ENCODE data around the gene SPON2. TPM values are rescaled to one million over a fixed set of nuclear protein-coding genes. Genes with fewer than 3 reads are reported as not detected.
A peak's percentile ranks its signal among the peaks of the same experiment; 100 is the strongest.

Gene SPON2
- total RNA-seq = 10 to 100 TPM in 2 of 8 experiments, 1 to 10 TPM in 6; 2.0 to 12.6 (median 8.1) TPM

GRCh38 chr4:1172228-1172851 is at the start of gene SPON2:
TSS of gene SPON2 (minus strand) at chr4:1172583.
- in situ Hi-C loops (cut with MboI; ENCODE audit: low pct_unique_long_range_greater_than_20kb in 2 of 9, low sequenced_read_pairs in 9 of 9, unreplicated experiment in 9 of 9) = no loop called here
- Histone ChIP-seq H3K27ac (no peak within 1 kb of the TSS), H3K4me3 (peak within 1 kb of the TSS in 4 of 5 donors; percentile 4 to 15 (median 10)), H3K4me1 (replicated peaks in 1 of 2) (peaks cover 7 to 25% of the 10 kb centered on the region in 2 donors)
- peak in 4 of 8 experiments; percentile 4 to 7 (median 6) for ATAC-seq (replicated peaks in 6 of 8)
- WGBS, 10 experiments = 8 to 15% methylated on average over 4 to 9 of the region's 54 CpGs; no CpG with 5 or more reads in 8 of the 10 experiments

- H3K27ac ChIP-seq = no peak overlapping the region
- ATAC-seq (replicated peaks in 6 of 8) = no peak
- no peak overlapping the region for H3K4me3 ChIP-seq
- WGBS, 10 experiments = 81 to 100% (median 89%) methylated on average over 3 to 14 of the region's 33 CpGs; no CpG with 5 or more reads in 2 of the 10 experiments
- peaks cover 0 to 3% of the 10 kb centered on the region in 2 donors for H3K4me1 ChIP-seq (replicated peaks in 1 of 2)
- in situ Hi-C loops (cut with MboI; ENCODE audit: low pct_unique_long_range_greater_than_20kb in 2 of 9, low sequenced_read_pairs in 9 of 9, unreplicated experiment in 9 of 9) = no loop called here
Measured at GRCh38 chr4:1221155-1221870, 48.9 kb upstream of the SPON2 start.

GRCh38 chr4:1220566-1220965 is 48.2 kb upstream of the SPON2 start:
- no peak for ATAC-seq (replicated peaks in 6 of 8)
- in situ Hi-C loops (cut with MboI; ENCODE audit: low pct_unique_long_range_greater_than_20kb in 2 of 9, low sequenced_read_pairs in 9 of 9, unreplicated experiment in 9 of 9) = no loop called here
- H3K4me3 ChIP-seq = no peak overlapping the region
- H3K4me1 ChIP-seq (replicated peaks in 1 of 2) = no peaks in the 10 kb centered on the region
- H3K27ac ChIP-seq = no peak overlapping the region
- 80 to 100% (median 90%) methylated on average over 1 to 13 of the region's 16 CpGs for WGBS, 10 experiments

- 86 to 100% (median 98%) methylated on average over 1 to 7 of the region's 7 CpGs; no CpG with 5 or more reads in 2 of the 10 experiments for WGBS, 10 experiments
- no peak overlapping the region for H3K27ac ChIP-seq
- no peak for ATAC-seq (replicated peaks in 6 of 8)
- no peaks in the 10 kb centered on the region for H3K4me1 ChIP-seq (replicated peaks in 1 of 2)
- in situ Hi-C loops (cut with MboI; ENCODE audit: low pct_unique_long_range_greater_than_20kb in 2 of 9, low sequenced_read_pairs in 9 of 9, unreplicated experiment in 9 of 9) = no loop called here
- no peak overlapping the region for H3K4me3 ChIP-seq
Measured at GRCh38 chr4:1219566-1219950, 47.2 kb upstream of the SPON2 start.

GRCh38 chr4:1218634-1219565 is 46.5 kb upstream of the SPON2 start:
- ATAC-seq (replicated peaks in 6 of 8) = peak in 1 of 8 experiments; percentile 24
- in situ Hi-C loops (cut with MboI; ENCODE audit: low pct_unique_long_range_greater_than_20kb in 2 of 9, low sequenced_read_pairs in 9 of 9, unreplicated experiment in 9 of 9) = no loop called here
- H3K4me1 ChIP-seq (replicated peaks in 1 of 2) = no peaks in the 10 kb centered on the region
- H3K27ac ChIP-seq = no peak overlapping the region
- 83 to 100% (median 93%) methylated on average over 2 to 20 of the region's 21 CpGs for WGBS, 10 experiments
- H3K4me3 ChIP-seq = no peak overlapping the region

- H3K4me1 ChIP-seq (replicated peaks in 1 of 2) = no peaks in the 10 kb centered on the region
- ATAC-seq (replicated peaks in 6 of 8) = no peak
- H3K4me3 ChIP-seq = no peak overlapping the region
- 80 to 100% (median 100%) methylated on average over 1 to 19 of the region's 27 CpGs; no CpG with 5 or more reads in 3 of the 10 experiments for WGBS, 10 experiments
- no peak overlapping the region for H3K27ac ChIP-seq
- in situ Hi-C loops (cut with MboI; ENCODE audit: low pct_unique_long_range_greater_than_20kb in 2 of 9, low sequenced_read_pairs in 9 of 9, unreplicated experiment in 9 of 9) = no loop called here
Measured at GRCh38 chr4:1217366-1217765, 45.0 kb upstream of the SPON2 start.

GRCh38 chr4:1216869-1217294 is 44.5 kb upstream of the SPON2 start:
- Histone ChIP-seq H3K27ac (no peak overlapping the region), H3K4me1 (replicated peaks in 1 of 2) (no peaks in the 10 kb centered on the region), H3K4me3 (no peak overlapping the region)
- in situ Hi-C loops (cut with MboI; ENCODE audit: low pct_unique_long_range_greater_than_20kb in 2 of 9, low sequenced_read_pairs in 9 of 9, unreplicated experiment in 9 of 9) = no loop called here
- no peak for ATAC-seq (replicated peaks in 6 of 8)
- WGBS, 10 experiments = 90 to 100% (median 100%) methylated on average over 1 to 13 of the region's 21 CpGs; no CpG with 5 or more reads in 6 of the 10 experiments

GRCh38 chr4:1216076-1216614 is 43.8 kb upstream of the SPON2 start:
- WGBS, 10 experiments = 92 to 100% (median 100%) methylated on average over 2 to 27 of the region's 34 CpGs; no CpG with 5 or more reads in 6 of the 10 experiments
- no peaks in the 10 kb centered on the region for H3K4me1 ChIP-seq (replicated peaks in 1 of 2)
- ATAC-seq (replicated peaks in 6 of 8) = no peak
- no peak overlapping the region for H3K27ac ChIP-seq
- H3K4me3 ChIP-seq = no peak overlapping the region
- in situ Hi-C loops (cut with MboI; ENCODE audit: low pct_unique_long_range_greater_than_20kb in 2 of 9, low sequenced_read_pairs in 9 of 9, unreplicated experiment in 9 of 9) = no loop called here

GRCh38 chr4:1215141-1216075 is 43.0 kb upstream of the SPON2 start:
- peaks cover 0 to under 1% of the 10 kb centered on the region in 2 donors for H3K4me1 ChIP-seq (replicated peaks in 1 of 2)
- no peak overlapping the region for H3K27ac ChIP-seq
- peak in 2 of 8 experiments; percentile 6 to 80 for ATAC-seq (replicated peaks in 6 of 8)
- H3K4me3 ChIP-seq = no peak overlapping the region
- 40 to 98% (median 92%) methylated on average over 1 to 12 of the region's 31 CpGs; no CpG with 5 or more reads in 4 of the 10 experiments for WGBS, 10 experiments
- in situ Hi-C loops (cut with MboI; ENCODE audit: low pct_unique_long_range_greater_than_20kb in 2 of 9, low sequenced_read_pairs in 9 of 9, unreplicated experiment in 9 of 9) = no loop called here

- Histone ChIP-seq H3K27ac (no peak overlapping the region), H3K4me3 (no peak overlapping the region), H3K4me1 (replicated peaks in 1 of 2) (peaks cover 3 to 11% of the 10 kb centered on the region in 2 donors)
- 90 to 98% (median 92%) methylated on average over 3 to 22 of the region's 48 CpGs; no CpG with 5 or more reads in 6 of the 10 experiments for WGBS, 10 experiments
- peak in 1 of 8 experiments; percentile 5 for ATAC-seq (replicated peaks in 6 of 8)
- in situ Hi-C loops (cut with MboI; ENCODE audit: low pct_unique_long_range_greater_than_20kb in 2 of 9, low sequenced_read_pairs in 9 of 9, unreplicated experiment in 9 of 9) = no loop called here
Measured at GRCh38 chr4:1214101-1215095, 42.0 kb upstream of the SPON2 start.

Measured in motor neuron (in vitro differentiated cells).